Loucy (cell line): Measurements from ENCODE around the gene SIK2.

ENCODE experiments used
- H2AFZ ChIP-seq: fragments of 200-600 bp; sonication (generic); 2 replicates; pipeline ENCODE4 v1.6.0; 2016; ENCODE audit warnings: antibody characterized with exemption, mild to moderate bottlenecking, low read length, moderate library complexity
- H3F3A ChIP-seq: fragments of 200-600 bp; 2 replicates; pipeline ENCODE4 v1.6.0; 2016; ENCODE audit warnings: antibody characterized with exemption, low read depth, mild to moderate bottlenecking
- H3K27me3 ChIP-seq: fragments of 200-600 bp; sonication (generic); 2 replicates; pipeline ENCODE4 v1.6.1; 2014; ENCODE audit warnings: low read length, mild to moderate bottlenecking; ENCODE audit not compliant: insufficient read depth, poor library complexity, severe bottlenecking
- H3K36me3 ChIP-seq: fragments of 200-600 bp; sonication (generic); 2 replicates; pipeline ENCODE4 v1.6.1; 2016; ENCODE audit warnings: low read length; ENCODE audit not compliant: insufficient read depth
- H3K4me1 ChIP-seq: fragments of 200-600 bp; sonication (generic); 2 replicates; pipeline ENCODE4 v1.5.1; 2014; ENCODE audit warnings: low read length, mild to moderate bottlenecking; ENCODE audit not compliant: insufficient read depth, poor library complexity, severe bottlenecking
- H3K4me2 ChIP-seq: fragments of 200-600 bp; sonication (generic); 2 replicates; pipeline ENCODE4 v1.6.0; 2014; ENCODE audit warnings: antibody characterized with exemption, low read length, low read depth, mild to moderate bottlenecking; ENCODE audit not compliant: poor library complexity, severe bottlenecking
- H3K4me3 ChIP-seq: fragments of 200-600 bp; sonication (generic); 2 replicates; pipeline ENCODE4 v1.5.1; 2014; ENCODE audit warnings: low read length, mild to moderate bottlenecking, mixed read lengths; ENCODE audit not compliant: poor library complexity, severe bottlenecking
- H3K79me2 ChIP-seq: fragments of 200-600 bp; sonication (generic); 2 replicates; pipeline ENCODE4 v1.6.1; 2014; ENCODE audit warnings: low read length; ENCODE audit not compliant: insufficient read depth
- H3K9ac ChIP-seq: fragments of 200-600 bp; sonication (generic); 2 replicates; pipeline ENCODE4 v1.6.0; 2014; ENCODE audit warnings: mild to moderate bottlenecking, low read depth, low read length, moderate library complexity; ENCODE audit not compliant: poor library complexity, severe bottlenecking
- H3K9me2 ChIP-seq: fragments of 200-600 bp; sonication (generic); replicated peaks from 2 replicates; pipeline ENCODE4 v1.6.1; 2016; ENCODE audit warnings: low read depth, low read length, mixed read lengths
- H3K9me3 ChIP-seq: fragments of 200-600 bp; sonication (generic); 2 replicates; pipeline ENCODE4 v1.6.1; 2014; ENCODE audit warnings: mild to moderate bottlenecking, antibody characterized with exemption, low read length, low read depth; ENCODE audit not compliant: insufficient read depth
- H4K20me1 ChIP-seq: fragments of 200-600 bp; sonication (generic); 2 replicates; pipeline ENCODE4 v1.6.0; 2014; ENCODE audit warnings: antibody characterized with exemption, low read length, mild to moderate bottlenecking; ENCODE audit not compliant: insufficient read depth, poor library complexity, severe bottlenecking
- CTCF ChIP-seq: fragments of 200-600 bp; sonication (generic); conservative IDR thresholded peaks from 2 replicates; pipeline ENCODE4 v1.5.1; 2014; ENCODE audit warnings: mild to moderate bottlenecking, antibody characterized with exemption, low read length
- EZH2phosphoT487 ChIP-seq: fragments of 200-600 bp; IDR thresholded peaks from 2 replicates; pipeline ENCODE4 v1.6.1; 2018; ENCODE audit warnings: antibody characterized with exemption, mild to moderate bottlenecking, moderate library complexity, borderline replicate concordance

The SIK2 gene

GRCh38 chr11:111570796-111571195, 31.5 kb upstream of the SIK2 start:
- no peak for TF ChIP-seq CTCF
- no peak for TF ChIP-seq EZH2phosphoT487
- Histone ChIP-seq H4K20me1 (no peaks in the 10 kb centered on the region), H3K79me2 (no peaks in the 10 kb centered on the region), H3F3A (0 out of 2 replicates have a peak, but pooled peaks cover 4% of the 10 kb centered on the region), H2AFZ (0 out of 2 replicates have a peak overlapping the region, but pooled peaks have one; percentile 9), H3K9me2 (no peaks in the 10 kb centered on the region), H3K9ac (peak overlapping the region; percentile 40), H3K36me3 (no peaks in the 10 kb centered on the region), H3K9me3 (no peaks in the 10 kb centered on the region), H3K4me1 (peaks cover 58% of the 10 kb centered on the region), H3K4me2 (peak overlapping the region; percentile 52), H3K4me3 (peak overlapping the region; percentile 28), H3K27me3 (no peaks in the 10 kb centered on the region)

- Histone ChIP-seq H3K9me3 (no peaks in the 10 kb centered on the region), H3K9ac (peak overlapping the region; percentile 17), H2AFZ (peak overlapping the region; percentile 31; the same call in 1 of the 2 replicates), H3K4me3 (peak overlapping the region; percentile 28), H3K36me3 (no peaks in the 10 kb centered on the region), H3K4me2 (peak overlapping the region; percentile 52), H3K79me2 (no peaks in the 10 kb centered on the region), H4K20me1 (no peaks in the 10 kb centered on the region), H3K9me2 (no peaks in the 10 kb centered on the region), H3K27me3 (no peaks in the 10 kb centered on the region), H3K4me1 (peaks cover 58% of the 10 kb centered on the region), H3F3A (0 out of 2 replicates have a peak, but pooled peaks cover 4% of the 10 kb centered on the region)
- TF ChIP-seq CTCF (no peak), EZH2phosphoT487 (no peak)
Observed at GRCh38 chr11:111571829-111572501, 30.3 kb upstream of the SIK2 start.

- Histone ChIP-seq H4K20me1 (no peaks in the 10 kb centered on the region), H3K4me1 (peaks cover 58% of the 10 kb centered on the region), H3K9me3 (no peaks in the 10 kb centered on the region), H3K9ac (peak overlapping the region; percentile 17), H3K79me2 (no peaks in the 10 kb centered on the region), H2AFZ (0 out of 2 replicates have a peak overlapping the region, but pooled peaks have one; percentile 31), H3F3A (0 out of 2 replicates have a peak, but pooled peaks cover 4% of the 10 kb centered on the region), H3K4me2 (peak overlapping the region; percentile 52), H3K4me3 (no peak overlapping the region), H3K36me3 (no peaks in the 10 kb centered on the region), H3K9me2 (no peaks in the 10 kb centered on the region), H3K27me3 (no peaks in the 10 kb centered on the region)
- TF ChIP-seq CTCF (no peak), EZH2phosphoT487 (no peak)
Observed at GRCh38 chr11:111572581-111572980, 29.7 kb upstream of the SIK2 start.
